ENCODE results near the gene OR2M4.
"Not testable (repeated sequence)": the region's sequence is repeated elsewhere in the genome, so short reads cannot be mapped to it uniquely, and the experiment has no call there.

OR2M4 gene

DNA sequence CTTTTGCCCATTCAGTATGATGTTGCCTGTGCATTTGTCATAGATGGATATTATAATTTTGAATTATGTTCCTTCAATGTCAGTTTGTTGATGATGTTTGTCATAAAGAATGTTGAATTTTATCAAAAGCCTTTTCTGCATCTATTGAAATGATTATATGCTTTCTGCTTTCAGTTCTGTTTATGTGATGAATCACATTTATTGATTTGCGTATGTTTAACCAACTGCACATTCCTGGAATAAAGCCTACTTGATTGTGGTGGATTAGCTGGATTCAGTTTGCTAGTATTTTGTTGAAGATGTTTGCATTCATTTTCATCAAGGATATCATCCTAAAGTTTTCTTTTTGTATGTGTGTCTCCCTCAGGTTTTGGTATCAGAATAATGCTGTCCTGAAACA lies 5.7 kb upstream of the OR2M4 start:
- no peak overlapping the region for H3K4me3 ChIP-seq (ENCODE audit: low read length)
- DNase-seq (ENCODE audit: low read depth) = no peak
- TF ChIP-seq, protein P1, sequence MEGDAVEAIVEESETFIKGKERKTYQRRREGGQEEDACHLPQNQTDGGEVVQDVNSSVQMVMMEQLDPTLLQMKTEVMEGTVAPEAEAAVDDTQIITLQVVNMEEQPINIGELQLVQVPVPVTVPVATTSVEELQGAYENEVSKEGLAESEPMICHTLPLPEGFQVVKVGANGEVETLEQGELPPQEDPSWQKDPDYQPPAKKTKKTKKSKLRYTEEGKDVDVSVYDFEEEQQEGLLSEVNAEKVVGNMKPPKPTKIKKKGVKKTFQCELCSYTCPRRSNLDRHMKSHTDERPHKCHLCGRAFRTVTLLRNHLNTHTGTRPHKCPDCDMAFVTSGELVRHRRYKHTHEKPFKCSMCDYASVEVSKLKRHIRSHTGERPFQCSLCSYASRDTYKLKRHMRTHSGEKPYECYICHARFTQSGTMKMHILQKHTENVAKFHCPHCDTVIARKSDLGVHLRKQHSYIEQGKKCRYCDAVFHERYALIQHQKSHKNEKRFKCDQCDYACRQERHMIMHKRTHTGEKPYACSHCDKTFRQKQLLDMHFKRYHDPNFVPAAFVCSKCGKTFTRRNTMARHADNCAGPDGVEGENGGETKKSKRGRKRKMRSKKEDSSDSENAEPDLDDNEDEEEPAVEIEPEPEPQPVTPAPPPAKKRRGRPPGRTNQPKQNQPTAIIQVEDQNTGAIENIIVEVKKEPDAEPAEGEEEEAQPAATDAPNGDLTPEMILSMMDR (IDR thresholded peaks at IDR 0.05; ENCODE audit: insufficient read depth, low read depth, low read length, missing control alignments) = no peak

GRCh38 chr1:248229360-248229908 lies 1.8 kb upstream of the OR2M4 start:
- no peak overlapping the region for H3K4me3 ChIP-seq (ENCODE audit: low read length)
- no peak for DNase-seq (ENCODE audit: low read depth)
- TF ChIP-seq, protein P1 (IDR thresholded peaks at IDR 0.05; ENCODE audit: insufficient read depth, low read depth, low read length, missing control alignments) = no peak

- H3K4me3 ChIP-seq (ENCODE audit: low read length) = no peak overlapping the region
- TF ChIP-seq, protein P1 (IDR thresholded peaks at IDR 0.05; ENCODE audit: insufficient read depth, low read depth, low read length, missing control alignments) = no peak
- no peak for DNase-seq (ENCODE audit: low read depth)
These were observed 8.3 kb downstream of the OR2M4 start for GRCh38 chr1:248239478-248239877.

DNA sequence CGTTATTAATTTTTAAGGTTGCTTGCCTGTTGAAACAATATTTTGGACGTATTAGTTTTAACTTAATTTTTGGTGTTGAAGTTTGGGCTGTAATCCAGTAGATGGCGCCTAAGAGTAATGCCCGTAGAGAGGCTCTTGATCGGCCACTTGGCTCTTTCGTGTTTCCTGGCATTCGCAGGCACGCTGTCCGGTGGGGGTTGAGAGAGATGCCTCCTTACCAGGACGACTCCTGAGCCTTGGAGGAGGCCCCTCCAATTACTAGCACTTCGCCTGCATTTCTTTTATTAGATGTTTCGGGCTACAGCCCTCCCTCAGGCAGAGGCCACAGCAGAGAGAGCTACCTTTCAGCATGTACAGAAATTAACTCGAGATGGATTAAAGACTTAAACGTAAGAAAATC lies 12.0 kb downstream of the OR2M4 start:
- TF ChIP-seq, protein P1 (IDR thresholded peaks at IDR 0.05; ENCODE audit: insufficient read depth, low read depth, low read length, missing control alignments) = peak; percentile 73
- DNase-seq (ENCODE audit: low read depth) = peak; percentile 48
- no peak overlapping the region for H3K4me3 ChIP-seq (ENCODE audit: low read length)

- H3K4me3 ChIP-seq (ENCODE audit: low read length); DNase-seq (ENCODE audit: low read depth): not testable (repeated sequence)
These were observed 28.1 kb downstream of the OR2M4 start for GRCh38 chr1:248259309-248259708.

- no peak overlapping the region for H3K4me3 ChIP-seq (ENCODE audit: low read length)
- no peak for DNase-seq (ENCODE audit: low read depth)
- TF ChIP-seq, protein P1 (IDR thresholded peaks at IDR 0.05; ENCODE audit: insufficient read depth, low read depth, low read length, missing control alignments) = no peak
These were observed 37.0 kb downstream of the OR2M4 start for GRCh38 chr1:248268178-248268577.

- DNase-seq (ENCODE audit: low read depth); H3K4me3 ChIP-seq (ENCODE audit: low read length): not testable (repeated sequence)
These were observed 42.0 kb downstream of the OR2M4 start for GRCh38 chr1:248273225-248273624.

GRCh38 chr1:248277876-248278275 lies 46.7 kb downstream of the OR2M4 start, which contains the start of gene OR2T33:
OR2T33 (minus strand) TSS chr1:248277976; CDS start chr1:248273814, 4,162 bp downstream.
- TF ChIP-seq, protein P1 (IDR thresholded peaks at IDR 0.05; ENCODE audit: insufficient read depth, low read depth, low read length, missing control alignments) = no peak
- H3K4me3 ChIP-seq (ENCODE audit: low read length) = no peak within 1 kb of the TSS
- no peak for DNase-seq (ENCODE audit: low read depth)

Data from epithelial cell of esophagus (primary cell).